Keratinocyte (primary cell): ENCODE measurements around the gene TPBG. TPM values are rescaled to one million over a fixed set of nuclear protein-coding genes. Genes with fewer than 3 reads are reported as not detected.

Experiments
- DNase-seq: peaks from one replicate; pipeline ENCODE4 v3.0.0-alpha.2; 2011; ENCODE audit warnings: low read depth, missing footprints, low spot score
- FAIRE-seq: peaks from 2 replicates; lab custom pipeline; 2011; peaks lifted over from hg19 to GRCh38; lab: Jason Lieb, UNC
- H2AFZ ChIP-seq: 2 replicates; pipeline ENCODE4 v1.6.0; 2012; ENCODE audit warnings: low read length, control low read depth, inconsistent platforms; ENCODE audit not compliant: control insufficient read depth
- H3K27ac ChIP-seq: 2 replicates; pipeline ENCODE4 v1.5.1; 2011; ENCODE audit warnings: low read length; ENCODE audit not compliant: control insufficient read depth, insufficient read depth
- H3K27me3 ChIP-seq: 3 replicates; pipeline ENCODE4 v1.6.0; 2011; ENCODE audit warnings: low read length; ENCODE audit not compliant: control insufficient read depth, insufficient read depth; ENCODE audit errors: extremely low read depth
- H3K36me3 ChIP-seq, 2 experiments: 2 replicates in 1 of 2; 3 replicates in 1 of 2; pipeline ENCODE4 v1.5.1; 2011; ENCODE audit warnings: low read length in 2 of 2, mild to moderate bottlenecking in 1 of 2; ENCODE audit not compliant: control insufficient read depth in 2 of 2, insufficient read depth in 2 of 2; ENCODE audit errors: extremely low read depth in 1 of 2
- H3K4me1 ChIP-seq: 3 replicates; pipeline ENCODE4 v1.5.1; 2011; ENCODE audit warnings: low read length; ENCODE audit not compliant: control insufficient read depth, insufficient read depth; ENCODE audit errors: extremely low read depth
- H3K4me2 ChIP-seq: 3 replicates; pipeline ENCODE4 v1.6.0; 2011; ENCODE audit warnings: low read depth, low read length; ENCODE audit not compliant: control insufficient read depth, insufficient read depth; ENCODE audit errors: extremely low read depth
- H3K4me3 ChIP-seq, 3 experiments: fragments of 200-600 bp in 1 of 3; sonication (generic) in 1 of 3; 2 replicates in 2 of 3; 3 replicates in 1 of 3; pipeline ENCODE4 v1.5.1; 2011 to 2016; ENCODE audit warnings: low read length in 3 of 3, mild to moderate bottlenecking in 3 of 3, control low read depth in 2 of 3, inconsistent platforms in 1 of 3, low read depth in 1 of 3, mixed read lengths in 1 of 3, mixed run types in 1 of 3, moderate library complexity in 1 of 3; ENCODE audit not compliant: control insufficient read depth in 2 of 3, insufficient read depth in 2 of 3; ENCODE audit errors: extremely low read depth in 1 of 3
- H3K79me2 ChIP-seq: 2 replicates; pipeline ENCODE4 v1.6.0; 2012; ENCODE audit warnings: low read length; ENCODE audit not compliant: control insufficient read depth, insufficient read depth
- H3K9ac ChIP-seq: 3 replicates; pipeline ENCODE4 v1.6.0; 2011; ENCODE audit warnings: low read length; ENCODE audit not compliant: control insufficient read depth, insufficient read depth; ENCODE audit errors: extremely low read depth
- H3K9me1 ChIP-seq: 3 replicates; pipeline ENCODE4 v1.6.0; 2011; ENCODE audit warnings: low read length; ENCODE audit not compliant: control insufficient read depth, insufficient read depth; ENCODE audit errors: extremely low read depth
- H3K9me3 ChIP-seq: 2 replicates; pipeline ENCODE4 v1.5.1; 2012; ENCODE audit warnings: low read depth, low read length; ENCODE audit not compliant: control insufficient read depth
- H4K20me1 ChIP-seq: 3 replicates; pipeline ENCODE4 v1.6.0; 2011; ENCODE audit warnings: low read length; ENCODE audit not compliant: control insufficient read depth, insufficient read depth; ENCODE audit errors: extremely low read depth
- EZH2 ChIP-seq: IDR thresholded peaks from one replicate; pipeline ENCODE4 v1.6.1; 2012; ENCODE audit warnings: inconsistent platforms, mild to moderate bottlenecking, low read length, moderate library complexity
- dilution Hi-C: fragments of 300-500 bp; cut with MboI; formaldehyde crosslinking; loops from one replicate; pipeline ENCODE4 v1.7.0; 2020; ENCODE audit warnings: low sequenced_read_pairs; ENCODE audit not compliant: extremely low pct_ligation_motif_present
- polyA plus RNA-seq, 5 experiments: library from polyadenylated mRNA; depleted of rRNA in 3 of 5; stranded (reverse) in 3 of 5; stranded (forward) in 1 of 5; unstranded in 1 of 5; fragments of >200 nt; gene quantifications; 1 replicate in 1 of 5; 2 replicates in 3 of 5; 3 replicates in 1 of 5; pipeline versions ENCODE4 v1.2.1 to v1.2.3, GENCODE V29; 2011 to 2012; ENCODE audit warnings: missing spikeins in 2 of 5, low read depth in 1 of 5, low replicate concordance in 1 of 5
- TF ChIP-seq, protein P1 (sequence below), 3 experiments: IDR thresholded peaks in 1 of 3; conservative IDR thresholded peaks in 1 of 3; optimal IDR thresholded peaks in 1 of 3; 2 replicates in 2 of 3; 3 replicates in 1 of 3; pipeline versions ENCODE3 to v1.5.1; 2011; ENCODE audit warnings: low read length in 3 of 3, mild to moderate bottlenecking in 3 of 3, moderate library complexity in 2 of 3, control low read depth in 1 of 3, inconsistent platforms in 1 of 3; ENCODE audit not compliant: insufficient read depth in 2 of 3; ENCODE audit errors: extremely low read depth in 1 of 3

Gene TPBG
- polyA plus RNA-seq, 1 donor (not counting 4 experiments of a cell fraction or from before 2014, with no cell fraction given): 81.8 TPM

DNA sequence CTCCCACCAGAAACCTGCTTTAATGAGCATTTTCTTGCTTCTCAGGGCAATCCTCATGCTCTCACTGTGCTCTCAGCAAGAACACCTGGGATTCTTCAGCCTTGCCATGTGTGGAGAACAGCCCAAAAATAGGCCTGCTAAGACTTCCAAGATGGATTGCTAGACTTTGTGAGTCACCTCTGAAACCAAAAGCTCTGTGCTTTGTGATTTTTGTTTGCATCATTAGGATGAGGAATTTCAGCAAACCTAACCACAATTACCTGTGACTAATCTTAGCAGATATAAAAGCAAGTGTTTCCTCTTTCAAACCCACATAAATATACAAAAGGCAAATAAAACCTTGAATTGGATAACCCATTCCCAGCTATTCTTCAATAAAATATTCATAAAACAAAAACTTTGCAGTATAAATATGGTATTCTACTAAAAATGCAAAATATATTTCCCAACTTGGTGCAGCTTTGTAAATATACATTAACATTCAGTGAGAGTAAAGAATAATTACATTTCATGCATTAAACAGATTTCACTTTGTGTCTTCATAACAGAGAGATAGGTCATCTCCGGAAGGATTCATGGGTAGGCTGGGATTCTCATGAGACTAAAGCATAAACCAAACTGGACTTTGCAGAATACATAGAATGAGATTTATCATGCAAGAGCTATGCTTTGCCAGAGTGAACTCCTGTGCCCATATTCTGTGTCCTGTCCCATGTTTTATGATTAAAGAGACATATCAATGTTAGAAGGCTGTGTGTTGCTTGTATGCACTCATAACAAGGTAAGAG is 33.5 kb downstream of the TPBG start:
- no peaks in the 10 kb centered on the region for H3K27me3 ChIP-seq
- peak; percentile 97 for FAIRE-seq
- H3K9ac ChIP-seq: peak overlapping the region; percentile 64
- peak; percentile 90 for DNase-seq
- peak overlapping the region in 2 of 3 experiments; percentile 31 to 49 for H3K4me3 ChIP-seq
- H2AFZ ChIP-seq: peak overlapping the region; percentile 3
- peak overlapping the region; percentile 80 for H3K4me2 ChIP-seq
- no peaks in the 10 kb centered on the region for H4K20me1 ChIP-seq
- H3K9me1 ChIP-seq: no peaks in the 10 kb centered on the region
- dilution Hi-C loops: no loop called here
- H3K79me2 ChIP-seq: no peaks in the 10 kb centered on the region
- TF ChIP-seq, protein P1, sequence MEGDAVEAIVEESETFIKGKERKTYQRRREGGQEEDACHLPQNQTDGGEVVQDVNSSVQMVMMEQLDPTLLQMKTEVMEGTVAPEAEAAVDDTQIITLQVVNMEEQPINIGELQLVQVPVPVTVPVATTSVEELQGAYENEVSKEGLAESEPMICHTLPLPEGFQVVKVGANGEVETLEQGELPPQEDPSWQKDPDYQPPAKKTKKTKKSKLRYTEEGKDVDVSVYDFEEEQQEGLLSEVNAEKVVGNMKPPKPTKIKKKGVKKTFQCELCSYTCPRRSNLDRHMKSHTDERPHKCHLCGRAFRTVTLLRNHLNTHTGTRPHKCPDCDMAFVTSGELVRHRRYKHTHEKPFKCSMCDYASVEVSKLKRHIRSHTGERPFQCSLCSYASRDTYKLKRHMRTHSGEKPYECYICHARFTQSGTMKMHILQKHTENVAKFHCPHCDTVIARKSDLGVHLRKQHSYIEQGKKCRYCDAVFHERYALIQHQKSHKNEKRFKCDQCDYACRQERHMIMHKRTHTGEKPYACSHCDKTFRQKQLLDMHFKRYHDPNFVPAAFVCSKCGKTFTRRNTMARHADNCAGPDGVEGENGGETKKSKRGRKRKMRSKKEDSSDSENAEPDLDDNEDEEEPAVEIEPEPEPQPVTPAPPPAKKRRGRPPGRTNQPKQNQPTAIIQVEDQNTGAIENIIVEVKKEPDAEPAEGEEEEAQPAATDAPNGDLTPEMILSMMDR (optimal IDR thresholded peaks at IDR 0.05 in 1 of 3, IDR thresholded peaks at IDR 0.05 in 1 of 3, conservative IDR thresholded peaks at IDR 0.05 in 1 of 3; ENCODE audit: extremely low read depth in 1 of 3, insufficient read depth in 2 of 3, low read length in 3 of 3): no peak
- no peak for TF ChIP-seq EZH2
- no peaks in the 10 kb centered on the region for H3K36me3 ChIP-seq
- H3K27ac ChIP-seq: peak overlapping the region; percentile 97
- H3K4me1 ChIP-seq: peaks cover 36% of the 10 kb centered on the region
- H3K9me3 ChIP-seq: no peaks in the 10 kb centered on the region

DNA sequence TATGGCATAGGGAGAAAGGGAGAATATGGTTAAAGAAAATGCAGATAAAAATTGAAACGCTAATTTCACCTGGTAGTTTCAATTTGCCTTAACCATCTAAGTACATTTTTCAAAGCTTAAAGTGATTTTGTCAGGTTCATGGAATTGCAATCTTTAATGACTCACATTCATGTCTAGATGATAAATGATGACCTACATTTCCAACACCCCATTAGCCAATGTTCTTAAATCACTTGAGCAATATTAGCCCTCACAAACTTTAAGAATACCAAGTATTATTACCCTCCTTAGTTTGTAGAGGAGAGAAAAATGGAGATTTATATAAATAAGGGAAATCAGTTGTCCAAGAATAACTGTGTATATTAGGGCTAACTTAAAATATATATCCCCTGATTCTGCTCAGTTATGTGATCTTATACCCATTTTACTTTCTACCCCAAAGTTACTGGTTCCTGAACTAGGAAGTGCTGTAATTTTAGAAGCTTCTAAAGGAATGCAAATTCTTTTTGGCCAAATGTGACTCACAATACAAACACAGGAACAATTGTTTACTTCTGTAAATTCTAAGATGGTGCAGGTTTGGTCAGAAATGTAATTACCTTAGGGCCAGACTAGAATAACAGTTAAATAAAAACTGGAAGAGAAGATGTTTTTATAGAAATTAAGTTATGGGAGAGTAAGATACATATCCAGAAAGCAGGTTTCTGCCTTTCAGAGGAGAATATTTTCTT is 34.5 kb downstream of the TPBG start:
- peak overlapping the region; percentile 97 for H3K27ac ChIP-seq

More for the DNA sequence above, 34.5 kb downstream of the TPBG start:
- Histone ChIP-seq H4K20me1 (no peaks in the 10 kb centered on the region), H3K9ac (peak overlapping the region; percentile 64), H3K27me3 (no peaks in the 10 kb centered on the region), H2AFZ (no peak overlapping the region), H3K9me3 (no peaks in the 10 kb centered on the region), H3K4me3 (peak overlapping the region in 1 of 3 experiments; percentile 49), H3K9me1 (no peaks in the 10 kb centered on the region), H3K36me3 (no peaks in the 10 kb centered on the region), H3K79me2 (no peaks in the 10 kb centered on the region), H3K4me1 (peaks cover 36% of the 10 kb centered on the region), H3K4me2 (peak overlapping the region; percentile 80)
- FAIRE-seq: peak; percentile 81
- DNase-seq: no peak
- dilution Hi-C loops: no loop called here
- no peak for TF ChIP-seq EZH2
- TF ChIP-seq, protein P1 (optimal IDR thresholded peaks at IDR 0.05 in 1 of 3, IDR thresholded peaks at IDR 0.05 in 1 of 3, conservative IDR thresholded peaks at IDR 0.05 in 1 of 3; ENCODE audit: extremely low read depth in 1 of 3, insufficient read depth in 2 of 3, low read length in 3 of 3): no peak
